Activated T-cell treated with anti-CD3 and anti-CD28 coated beads, Interleukin-2, amount 50 U/mL, for 72 hours (primary cell): ENCODE data around the gene SHISAL1. TPM values are rescaled to one million over a fixed set of nuclear protein-coding genes. Genes with fewer than 3 reads are reported as not detected.

Experiments used
- ATAC-seq, 2 donors: fragments of 150-1000 bp; cut with Tn5 transposase; replicated peaks in 1 of 2; 2 replicates each; pipeline ENCODE4 v1.10.0; 2021; ENCODE audit warnings: moderate library complexity in 2 of 2, mild to moderate bottlenecking in 1 of 2
- DNase-seq, 2 donors: peaks; one replicate each; pipeline ENCODE4 v3.0.0; 2021 to 2022; ENCODE audit warnings: mixed read lengths in 1 of 2
- H3K27ac Mint-ChIP-seq: one replicate; pipeline ENCODE4 v1.8.0; 2022; ENCODE audit warnings: mild to moderate bottlenecking, moderate library complexity, mixed read lengths
- H3K27me3 Mint-ChIP-seq: one replicate; pipeline ENCODE4 v1.8.0; 2022; ENCODE audit warnings: low read depth, mixed read lengths
- H3K36me3 Mint-ChIP-seq, 2 donors: one replicate each; pipeline ENCODE4 v1.8.0; 2022; ENCODE audit warnings: mixed read lengths in 2 of 2, mild to moderate bottlenecking in 1 of 2; ENCODE audit not compliant: insufficient read depth in 2 of 2
- H3K4me1 Mint-ChIP-seq: one replicate; pipeline ENCODE4 v1.8.0; 2022; ENCODE audit warnings: low read depth, mixed read lengths
- H3K4me3 Mint-ChIP-seq, 2 donors: one replicate each; pipeline ENCODE4 v1.8.0; 2022; ENCODE audit warnings: mild to moderate bottlenecking in 2 of 2, mixed read lengths in 2 of 2, moderate library complexity in 2 of 2
- H3K9me3 Mint-ChIP-seq, 2 donors: one replicate each; pipeline ENCODE4 v1.8.0; 2022; ENCODE audit warnings: mixed read lengths in 2 of 2
- total RNA-seq, 2 donors: library from RNA; stranded (reverse); gene quantifications; one replicate each; pipeline ENCODE4 v1.2.3, GENCODE V29; 2022

Gene SHISAL1
- total RNA-seq, 2 donors from 2014 or later, result not detected

DNA sequence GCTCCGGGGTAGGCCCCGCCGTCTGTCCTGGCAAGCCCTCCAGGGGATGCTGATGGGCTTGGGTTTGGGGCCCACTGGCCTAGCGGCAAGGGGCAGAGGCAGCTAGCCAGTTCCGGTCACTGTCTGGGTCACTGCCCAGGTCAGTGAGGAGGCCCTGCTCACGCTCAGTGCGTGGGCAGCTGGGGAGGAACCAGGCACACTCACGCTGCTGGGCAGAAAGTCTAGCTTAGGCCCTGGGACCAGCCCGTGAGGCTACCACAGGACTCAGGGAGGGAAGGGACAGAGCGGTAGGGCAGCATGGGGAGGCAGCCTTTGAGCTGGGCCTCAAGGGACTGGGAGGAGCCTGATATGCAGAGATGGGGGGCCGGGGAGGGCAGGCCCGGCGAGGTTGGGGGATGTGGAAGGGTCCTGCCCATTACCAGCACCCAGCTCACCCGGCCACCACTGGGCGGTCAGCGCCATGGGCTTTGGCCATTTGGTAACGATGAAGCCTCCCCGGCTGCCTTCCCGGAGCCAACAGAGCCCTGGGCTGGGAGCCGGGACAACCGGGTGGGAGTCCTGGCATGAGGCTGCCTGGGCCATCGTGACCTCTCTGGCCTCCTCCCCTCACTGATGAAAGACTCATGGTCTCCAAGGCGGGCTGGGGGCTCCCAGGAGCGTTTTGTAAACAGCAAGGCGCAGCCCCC is 14.2 kb downstream of the SHISAL1 start:
- H3K9me3 Mint-ChIP-seq, result peaks cover 2% of the 10 kb centered on the region in 2 donors
- DNase-seq, result no peak
- H3K4me1 Mint-ChIP-seq, result no peaks in the 10 kb centered on the region
- H3K27ac Mint-ChIP-seq, result no peak overlapping the region
- no peaks in the 10 kb centered on the region for H3K36me3 Mint-ChIP-seq
- no peak overlapping the region for H3K4me3 Mint-ChIP-seq
- peaks cover 11% of the 10 kb centered on the region for H3K27me3 Mint-ChIP-seq
- no peak for ATAC-seq

DNA sequence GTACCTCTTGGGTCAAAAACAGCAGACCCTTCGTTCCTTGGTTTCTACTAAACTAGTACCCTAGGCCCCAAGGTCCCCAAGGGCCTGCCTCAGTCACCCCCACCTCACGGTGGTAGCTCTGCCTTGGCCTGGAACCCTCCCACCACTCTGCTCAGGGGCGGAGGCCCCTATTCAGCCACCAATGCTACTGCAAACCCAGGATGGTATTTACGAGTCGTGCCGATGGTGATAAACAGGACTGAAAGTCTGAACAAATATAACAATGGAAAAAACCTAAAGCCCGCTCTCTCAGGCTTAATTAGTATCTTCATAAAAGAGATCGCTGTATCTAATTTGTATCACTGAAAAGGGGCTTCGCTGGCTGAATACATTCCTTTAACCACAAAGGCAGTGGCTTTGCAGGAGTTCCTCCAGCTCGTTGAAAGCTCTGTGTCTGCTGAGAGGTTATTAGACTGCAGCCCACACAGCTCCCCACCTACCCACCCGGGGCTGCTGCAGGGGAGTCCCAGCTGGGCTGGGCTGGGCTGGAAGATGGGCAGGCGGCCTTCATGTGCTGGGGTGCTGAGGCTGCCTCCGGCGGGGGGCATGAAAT is 15.2 kb downstream of the SHISAL1 start:
- H3K36me3 Mint-ChIP-seq, result no peaks in the 10 kb centered on the region
- no peak overlapping the region for H3K4me3 Mint-ChIP-seq
- H3K4me1 Mint-ChIP-seq, result no peaks in the 10 kb centered on the region
- H3K9me3 Mint-ChIP-seq, result peaks cover 2% of the 10 kb centered on the region in 2 donors
- ATAC-seq, result no peak
- H3K27ac Mint-ChIP-seq, result no peak overlapping the region
- H3K27me3 Mint-ChIP-seq, result peaks cover 11% of the 10 kb centered on the region
- DNase-seq, result no peak

DNA sequence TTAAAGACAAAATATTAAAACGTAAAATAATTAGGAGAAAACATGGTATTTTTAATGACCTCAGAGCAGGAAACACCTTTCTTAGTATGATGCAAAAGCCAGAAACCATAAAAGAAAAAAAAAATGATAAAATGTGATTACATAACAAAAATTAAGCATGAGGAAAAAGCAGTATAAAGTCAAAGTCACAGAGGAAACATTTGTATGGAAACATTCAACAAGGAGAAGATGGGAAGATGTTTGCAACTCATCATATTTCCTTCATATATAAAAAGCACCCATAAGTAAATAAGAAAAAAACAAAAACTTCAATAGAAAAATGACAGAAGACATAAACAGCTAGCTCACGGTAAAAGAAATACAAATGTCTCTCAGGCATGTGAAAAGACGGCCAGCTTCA is 17.3 kb downstream of the SHISAL1 start:
- H3K36me3 Mint-ChIP-seq, result no peaks in the 10 kb centered on the region
- no peak overlapping the region for H3K27ac Mint-ChIP-seq
- DNase-seq, result no peak

DNA sequence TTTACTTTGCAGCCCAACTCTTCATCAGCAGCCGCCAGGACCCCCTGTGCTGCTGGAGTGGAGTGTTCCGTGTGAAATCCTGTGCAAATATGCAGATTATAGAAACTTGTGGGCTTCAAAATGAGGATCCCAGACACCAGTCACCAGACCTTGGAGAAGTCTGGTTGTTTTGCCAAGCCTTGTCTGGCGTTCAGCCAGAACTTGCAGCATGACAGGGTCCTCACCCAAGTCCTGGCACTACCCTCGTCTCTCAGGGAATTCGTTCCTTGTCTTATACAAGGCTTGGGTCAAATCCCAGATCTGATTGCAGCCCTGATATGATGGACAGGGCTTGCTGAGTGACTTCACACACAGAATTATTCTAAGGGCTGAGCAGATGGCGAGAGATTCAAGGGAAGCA is 18.9 kb downstream of the SHISAL1 start:
- no peak for ATAC-seq
- no peaks in the 10 kb centered on the region for H3K27me3 Mint-ChIP-seq
- H3K9me3 Mint-ChIP-seq, result peaks cover 2% of the 10 kb centered on the region in 2 donors
- H3K4me3 Mint-ChIP-seq, result no peak overlapping the region
- no peaks in the 10 kb centered on the region for H3K4me1 Mint-ChIP-seq
- DNase-seq, result no peak
- H3K36me3 Mint-ChIP-seq, result no peaks in the 10 kb centered on the region
- H3K27ac Mint-ChIP-seq, result no peak overlapping the region

More for the DNA sequence above, 17.3 kb downstream of the SHISAL1 start:
- Mint-ChIP-seq H3K9me3 (peaks cover 2% of the 10 kb centered on the region in 2 donors), H3K4me3 (no peak overlapping the region), H3K4me1 (no peaks in the 10 kb centered on the region), H3K27me3 (peaks cover 11% of the 10 kb centered on the region)
- no peak for ATAC-seq

DNA sequence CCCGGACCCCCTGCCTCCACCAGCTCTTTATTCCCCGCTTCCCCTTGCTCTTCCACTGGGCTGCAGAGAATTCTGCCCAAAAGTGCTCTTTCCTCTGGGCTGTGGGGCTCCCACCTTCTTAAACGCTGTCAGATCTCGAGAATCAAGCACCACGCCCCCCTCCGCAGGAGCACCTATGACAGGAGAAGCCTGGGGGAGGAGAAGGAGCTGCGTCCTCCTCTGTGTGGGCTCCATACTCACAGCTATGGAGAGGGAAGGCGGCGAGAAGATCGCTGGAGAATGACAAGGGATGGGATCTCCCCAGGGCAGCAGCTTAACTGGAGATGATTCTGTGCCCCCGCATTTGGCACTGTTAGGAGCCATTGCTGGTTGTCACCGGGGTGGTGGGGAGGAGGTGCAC is 19.7 kb downstream of the SHISAL1 start:
- no peaks in the 10 kb centered on the region for H3K4me1 Mint-ChIP-seq
- no peak overlapping the region for H3K4me3 Mint-ChIP-seq
- peaks cover 2% of the 10 kb centered on the region in 2 donors for H3K9me3 Mint-ChIP-seq
- H3K27ac Mint-ChIP-seq, result no peak overlapping the region
- ATAC-seq (no peak), DNase-seq (no peak)
- no peaks in the 10 kb centered on the region for H3K36me3 Mint-ChIP-seq
- H3K27me3 Mint-ChIP-seq, result no peaks in the 10 kb centered on the region

DNA sequence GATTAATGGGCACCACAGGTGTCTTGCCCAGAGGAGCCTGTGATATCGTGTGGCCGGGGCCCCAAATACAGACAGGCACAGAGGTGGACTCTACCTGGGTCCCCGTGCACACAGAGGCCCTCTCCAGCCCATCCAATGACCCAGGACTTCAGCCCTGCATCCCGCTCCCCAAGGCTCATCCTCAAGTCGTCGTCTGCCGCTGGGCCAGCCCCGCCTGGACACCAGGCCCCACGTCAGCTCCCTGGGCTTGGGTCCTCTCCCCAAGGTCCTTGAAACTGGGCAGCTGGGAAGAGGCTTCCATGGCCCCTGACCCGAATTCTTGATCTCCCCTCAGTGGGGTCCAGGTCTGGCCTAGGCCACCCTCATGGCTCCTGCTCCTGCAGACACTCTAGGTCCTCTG is 20.2 kb downstream of the SHISAL1 start:
- no peaks in the 10 kb centered on the region for H3K4me1 Mint-ChIP-seq
- H3K27ac Mint-ChIP-seq, result no peak overlapping the region
- no peaks in the 10 kb centered on the region for H3K27me3 Mint-ChIP-seq
- no peaks in the 10 kb centered on the region for H3K36me3 Mint-ChIP-seq
- H3K9me3 Mint-ChIP-seq, result peaks cover 2% of the 10 kb centered on the region in 2 donors
- no peak for ATAC-seq
- H3K4me3 Mint-ChIP-seq, result no peak overlapping the region
- no peak for DNase-seq

DNA sequence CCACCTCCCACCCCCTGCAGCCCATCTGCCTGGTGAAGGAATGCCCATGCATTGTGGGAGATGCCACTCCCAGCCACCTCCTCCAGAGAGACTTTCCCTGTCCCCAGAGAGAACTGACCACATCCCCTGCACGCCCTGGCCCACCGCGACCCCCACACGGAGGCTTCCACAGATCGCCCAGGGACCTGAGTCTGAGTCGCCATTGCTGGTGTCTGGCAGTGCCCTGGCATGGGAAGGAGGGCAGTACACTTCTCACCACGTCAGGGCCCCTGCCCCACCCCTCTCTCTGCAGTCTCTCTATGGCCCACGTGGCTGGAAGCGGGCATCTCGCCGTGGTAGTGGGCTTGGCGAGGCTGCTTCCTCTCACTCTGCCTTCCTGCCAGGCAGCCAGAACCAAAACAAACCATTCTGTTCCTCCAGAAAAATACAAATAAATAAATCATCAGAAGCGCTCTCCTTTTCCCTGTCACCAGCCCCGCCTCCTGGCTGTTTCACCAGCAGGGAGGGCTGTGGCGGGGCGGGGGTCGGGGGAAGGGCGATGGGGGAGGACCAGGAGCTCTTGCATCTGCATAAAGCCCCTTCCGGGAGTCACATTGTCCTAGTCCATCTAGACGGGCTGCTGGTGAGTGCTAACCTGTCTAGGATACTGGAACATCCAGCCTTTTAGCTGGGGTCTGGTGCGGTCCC is 20.9 kb downstream of the SHISAL1 start:
- H3K4me1 Mint-ChIP-seq, result no peaks in the 10 kb centered on the region
- H3K27me3 Mint-ChIP-seq, result no peaks in the 10 kb centered on the region
- peaks cover 2% of the 10 kb centered on the region in 2 donors for H3K9me3 Mint-ChIP-seq
- no peaks in the 10 kb centered on the region for H3K36me3 Mint-ChIP-seq
- DNase-seq (no peak), ATAC-seq (no peak)
- no peak overlapping the region for H3K27ac Mint-ChIP-seq
- H3K4me3 Mint-ChIP-seq, result no peak overlapping the region

DNA sequence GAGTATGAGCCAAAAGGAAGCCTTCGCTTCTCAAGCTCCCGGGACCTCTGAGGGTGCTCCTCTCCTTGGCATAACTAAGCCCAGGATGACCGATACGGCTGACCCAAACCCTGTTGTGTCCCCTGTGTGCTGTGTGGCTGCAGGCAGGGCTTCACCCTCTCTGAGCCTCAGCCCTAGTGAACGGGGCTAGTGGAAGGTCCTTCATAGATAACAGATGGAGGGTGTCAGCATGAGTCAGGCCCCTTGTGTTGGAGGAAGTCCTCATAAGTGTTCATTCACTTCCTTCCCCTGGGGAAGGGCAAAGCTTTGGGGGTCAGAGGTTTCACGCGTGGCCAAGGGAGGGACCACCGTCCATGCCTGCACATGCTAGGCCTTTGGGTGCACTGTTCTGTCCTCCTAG is 21.5 kb downstream of the SHISAL1 start:
- Mint-ChIP-seq H3K4me3 (no peak overlapping the region), H3K27me3 (no peaks in the 10 kb centered on the region), H3K9me3 (peaks cover 2% of the 10 kb centered on the region in 2 donors), H3K27ac (no peak overlapping the region), H3K36me3 (no peaks in the 10 kb centered on the region), H3K4me1 (no peaks in the 10 kb centered on the region)
- DNase-seq (no peak), ATAC-seq (no peak)

DNA sequence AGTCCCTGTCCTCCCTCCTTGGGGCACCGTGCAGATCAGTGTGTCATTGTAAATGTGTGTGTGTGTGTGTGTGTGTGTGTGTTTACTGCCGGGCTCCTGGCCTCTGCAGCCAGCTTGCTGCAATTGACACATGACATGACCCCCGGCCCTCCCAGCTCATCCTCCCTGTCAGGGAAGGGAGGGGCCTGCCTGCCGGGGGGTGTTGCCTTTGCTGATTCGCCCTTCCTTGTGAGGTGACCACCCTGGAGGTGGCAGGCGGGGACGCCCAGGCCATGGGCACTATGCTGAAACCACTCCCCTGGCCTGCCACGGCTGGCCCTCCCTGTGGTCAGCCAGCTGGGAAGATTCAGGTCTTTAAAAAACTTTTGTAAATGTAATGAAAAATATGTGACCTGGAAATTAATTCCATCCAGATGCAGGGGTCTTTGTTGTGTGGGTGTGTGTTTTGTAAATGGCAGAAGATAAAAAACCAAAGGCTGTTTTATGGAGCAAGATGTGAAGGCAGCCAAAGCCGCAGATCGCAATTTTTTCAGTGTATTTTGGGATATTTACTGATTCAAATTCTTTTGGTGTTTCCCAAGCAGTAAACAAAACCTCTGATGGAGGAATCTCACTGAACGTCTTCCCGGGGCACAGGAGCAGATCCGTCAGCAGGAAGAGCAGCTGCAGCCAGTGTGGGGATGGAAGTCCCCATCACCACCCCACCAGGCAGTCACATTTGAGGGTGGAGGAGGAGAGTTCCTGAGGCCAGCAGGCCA is 23.2 kb downstream of the SHISAL1 start:
- ATAC-seq (no peak), DNase-seq (no peak)
- H3K4me1 Mint-ChIP-seq, result no peaks in the 10 kb centered on the region
- H3K27me3 Mint-ChIP-seq, result no peaks in the 10 kb centered on the region
- H3K9me3 Mint-ChIP-seq, result peaks cover 2% of the 10 kb centered on the region in 2 donors
- no peak overlapping the region for H3K4me3 Mint-ChIP-seq
- no peak overlapping the region for H3K27ac Mint-ChIP-seq
- no peaks in the 10 kb centered on the region for H3K36me3 Mint-ChIP-seq

DNA sequence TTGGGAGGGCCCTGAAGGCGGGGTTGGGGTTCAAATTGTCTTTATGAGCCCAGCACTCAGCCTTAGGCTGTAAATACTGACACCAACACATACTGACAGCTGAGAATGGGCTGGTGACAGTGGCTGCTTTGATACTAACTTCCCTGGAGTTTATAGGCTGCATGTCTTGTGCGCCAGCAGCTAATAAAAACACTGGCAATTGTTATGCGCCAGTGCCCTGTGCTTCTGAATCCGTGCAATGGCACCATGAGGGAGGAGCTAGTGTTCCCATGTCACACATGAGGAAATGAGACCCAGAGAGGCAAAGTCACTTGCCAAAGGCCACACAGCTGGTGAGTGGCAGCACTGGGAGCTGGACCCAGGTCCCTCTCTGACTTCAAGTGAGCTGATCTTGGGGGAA is 23.8 kb downstream of the SHISAL1 start:
- H3K4me1 Mint-ChIP-seq, result no peaks in the 10 kb centered on the region
- no peaks in the 10 kb centered on the region for H3K36me3 Mint-ChIP-seq
- no peaks in the 10 kb centered on the region for H3K27me3 Mint-ChIP-seq
- DNase-seq, result no peak
- no peak overlapping the region for H3K27ac Mint-ChIP-seq
- ATAC-seq, result no peak
- no peaks in the 10 kb centered on the region for H3K9me3 Mint-ChIP-seq
- H3K4me3 Mint-ChIP-seq, result no peak overlapping the region

DNA sequence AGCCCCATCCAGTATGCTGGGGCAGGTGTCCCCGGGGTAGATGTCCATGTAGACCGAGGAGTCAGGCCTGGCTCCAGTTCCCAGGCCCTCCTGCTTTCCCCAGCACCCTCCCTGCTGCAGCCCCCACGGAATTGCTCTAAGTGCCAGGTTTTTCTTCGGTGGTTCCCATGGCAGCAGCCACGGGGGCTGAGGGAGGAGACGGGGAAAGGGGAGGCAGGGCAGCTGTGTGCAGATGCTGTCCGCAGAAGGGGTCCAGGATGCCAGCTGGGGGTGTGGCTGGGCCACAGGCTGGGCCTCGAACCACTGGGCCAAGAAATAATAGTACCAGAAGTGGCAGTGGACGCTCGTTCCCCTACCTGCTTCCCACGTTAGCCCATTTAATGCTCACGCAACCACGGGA is 25.0 kb downstream of the SHISAL1 start:
- DNase-seq, result no peak
- no peak for ATAC-seq
- Mint-ChIP-seq H3K27ac (no peak overlapping the region), H3K36me3 (no peaks in the 10 kb centered on the region), H3K27me3 (no peaks in the 10 kb centered on the region), H3K4me1 (no peaks in the 10 kb centered on the region), H3K4me3 (no peak overlapping the region), H3K9me3 (no peaks in the 10 kb centered on the region)

DNA sequence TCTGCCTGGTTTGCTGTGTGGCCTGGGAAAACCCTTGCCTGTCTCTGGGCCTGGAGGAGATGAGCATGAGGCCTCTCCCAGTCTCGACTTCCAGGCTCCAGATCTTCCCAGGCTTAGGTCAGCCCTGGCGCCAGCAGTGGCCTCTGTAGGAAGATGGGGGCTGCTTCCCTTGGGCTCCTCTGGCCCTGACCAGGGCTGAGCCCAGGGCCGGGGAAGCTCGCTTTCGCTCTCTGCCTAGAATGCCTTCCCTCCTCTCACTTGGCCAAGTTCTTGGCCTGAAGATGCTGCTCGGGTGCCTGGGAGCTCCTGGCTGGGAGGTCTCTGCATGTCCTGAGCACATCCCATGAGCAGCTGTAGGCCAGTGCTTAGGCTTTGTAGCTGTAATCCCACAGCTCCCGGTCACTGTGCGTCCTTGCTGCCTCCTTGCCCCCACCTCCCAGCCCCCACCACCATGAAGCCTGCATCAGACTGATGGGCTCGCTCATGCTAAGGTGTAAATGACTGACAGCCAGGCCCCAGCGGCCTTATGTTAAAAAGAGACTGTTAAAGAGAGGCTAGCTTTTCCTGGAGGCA is 25.5 kb downstream of the SHISAL1 start:
- no peak overlapping the region for H3K4me3 Mint-ChIP-seq
- no peaks in the 10 kb centered on the region for H3K36me3 Mint-ChIP-seq
- DNase-seq (no peak), ATAC-seq (no peak)
- H3K27ac Mint-ChIP-seq, result no peak overlapping the region
- H3K9me3 Mint-ChIP-seq, result no peaks in the 10 kb centered on the region
- no peaks in the 10 kb centered on the region for H3K27me3 Mint-ChIP-seq
- H3K4me1 Mint-ChIP-seq, result no peaks in the 10 kb centered on the region

DNA sequence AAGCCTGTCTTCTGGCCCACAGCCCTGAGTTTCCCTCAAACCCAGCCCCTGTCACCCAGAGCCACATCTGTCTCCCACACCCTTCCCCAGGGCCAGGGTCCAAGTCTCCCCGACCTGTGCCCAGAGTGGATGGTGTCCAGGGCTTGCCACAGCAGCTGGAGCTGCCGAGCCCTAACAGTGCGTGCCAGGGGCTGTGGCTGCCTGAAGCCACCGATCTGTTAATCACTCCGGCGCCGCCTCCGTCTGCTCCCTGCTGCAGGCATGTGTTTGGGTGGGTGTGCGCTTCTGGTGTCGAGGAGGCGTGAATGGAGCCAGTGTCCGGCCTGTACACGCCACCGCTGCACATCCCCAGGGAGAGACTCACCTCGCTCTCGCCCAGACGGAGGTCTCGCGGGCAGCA is 26.1 kb downstream of the SHISAL1 start:
- no peak overlapping the region for H3K27ac Mint-ChIP-seq

More for the DNA sequence above, 26.1 kb downstream of the SHISAL1 start:
- no peaks in the 10 kb centered on the region for H3K27me3 Mint-ChIP-seq
- ATAC-seq (no peak), DNase-seq (no peak)
- H3K4me1 Mint-ChIP-seq, result no peaks in the 10 kb centered on the region
- no peak overlapping the region for H3K4me3 Mint-ChIP-seq
- H3K36me3 Mint-ChIP-seq, result no peaks in the 10 kb centered on the region
- no peaks in the 10 kb centered on the region for H3K9me3 Mint-ChIP-seq
